ENCODE measurements around the gene ELMO1. TPM values are rescaled to one million over a fixed set of nuclear protein-coding genes. Genes with fewer than 3 reads are reported as not detected.

Gene ELMO1
- total RNA-seq, 1 donor from 2014 or later, result 29.4 TPM

- TF ChIP-seq CTCF (conservative IDR thresholded peaks at IDR 0.05), result no peak
- no peak for DNase-seq (ENCODE audit: extremely low spot score, unreplicated experiment)
- Mint-ChIP-seq H3K4me3 (no peak overlapping the region), H3K36me3 (peaks cover 13% of the 10 kb centered on the region), H3K4me1 (ENCODE audit: unreplicated experiment) (peaks cover 27% of the 10 kb centered on the region), H3K27me3 (peaks cover 3% of the 10 kb centered on the region), H3K27ac (no peak overlapping the region), H3K9me3 (peaks cover 8% of the 10 kb centered on the region)
Measured at GRCh38 chr7:36860681-36861080, 588.0 kb downstream of the ELMO1 start.

GRCh38 chr7:36855330-36855729 is 593.3 kb downstream of the ELMO1 start:
- no peak for TF ChIP-seq CTCF (conservative IDR thresholded peaks at IDR 0.05)
- peaks cover 17% of the 10 kb centered on the region for H3K36me3 Mint-ChIP-seq
- H3K27me3 Mint-ChIP-seq, result peaks cover 3% of the 10 kb centered on the region
- no peak for DNase-seq (ENCODE audit: extremely low spot score, unreplicated experiment)
- H3K9me3 Mint-ChIP-seq, result peaks cover 8% of the 10 kb centered on the region
- no peaks in the 10 kb centered on the region for H3K4me1 Mint-ChIP-seq (ENCODE audit: unreplicated experiment)
- no peak overlapping the region for H3K27ac Mint-ChIP-seq
- H3K4me3 Mint-ChIP-seq, result no peak overlapping the region

- Mint-ChIP-seq H3K4me3 (no peak overlapping the region), H3K27ac (no peak overlapping the region), H3K4me1 (ENCODE audit: unreplicated experiment) (no peaks in the 10 kb centered on the region), H3K36me3 (peaks cover 12% of the 10 kb centered on the region), H3K9me3 (peaks cover 8% of the 10 kb centered on the region), H3K27me3 (peaks cover 3% of the 10 kb centered on the region)
- no peak for TF ChIP-seq CTCF (conservative IDR thresholded peaks at IDR 0.05)
- no peak for DNase-seq (ENCODE audit: extremely low spot score, unreplicated experiment)
Measured at GRCh38 chr7:36854652-36855051, 594.0 kb downstream of the ELMO1 start.

GRCh38 chr7:36852931-36853330 is 595.7 kb downstream of the ELMO1 start:
- no peaks in the 10 kb centered on the region for H3K9me3 Mint-ChIP-seq
- peaks cover 7% of the 10 kb centered on the region for H3K36me3 Mint-ChIP-seq
- H3K27me3 Mint-ChIP-seq, result no peaks in the 10 kb centered on the region
- no peak for DNase-seq (ENCODE audit: extremely low spot score, unreplicated experiment)
- TF ChIP-seq CTCF (conservative IDR thresholded peaks at IDR 0.05), result no peak
- no peaks in the 10 kb centered on the region for H3K4me1 Mint-ChIP-seq (ENCODE audit: unreplicated experiment)
- no peak overlapping the region for H3K27ac Mint-ChIP-seq
- H3K4me3 Mint-ChIP-seq, result no peak overlapping the region

- no peaks in the 10 kb centered on the region for H3K27me3 Mint-ChIP-seq
- TF ChIP-seq CTCF (conservative IDR thresholded peaks at IDR 0.05), result no peak
- H3K4me1 Mint-ChIP-seq (ENCODE audit: unreplicated experiment), result no peaks in the 10 kb centered on the region
- no peak overlapping the region for H3K4me3 Mint-ChIP-seq
- H3K36me3 Mint-ChIP-seq, result peaks cover 9% of the 10 kb centered on the region
- H3K9me3 Mint-ChIP-seq, result peaks cover 2% of the 10 kb centered on the region
- DNase-seq (ENCODE audit: extremely low spot score, unreplicated experiment), result no peak
- no peak overlapping the region for H3K27ac Mint-ChIP-seq
Measured at GRCh38 chr7:36852017-36852416, 596.6 kb downstream of the ELMO1 start.

- Mint-ChIP-seq H3K4me1 (ENCODE audit: unreplicated experiment) (no peaks in the 10 kb centered on the region), H3K36me3 (peaks cover 9% of the 10 kb centered on the region), H3K9me3 (peaks cover 5% of the 10 kb centered on the region), H3K27me3 (no peaks in the 10 kb centered on the region), H3K27ac (no peak overlapping the region), H3K4me3 (no peak overlapping the region)
- DNase-seq (ENCODE audit: extremely low spot score, unreplicated experiment), result no peak
- no peak for TF ChIP-seq CTCF (conservative IDR thresholded peaks at IDR 0.05)
Measured at GRCh38 chr7:36851382-36851781, 597.3 kb downstream of the ELMO1 start.

Data from type B pancreatic cell (in vitro differentiated cells).